B cell (primary cell): ENCODE results near the gene PLEKHM2. TPM values are rescaled to one million over a fixed set of nuclear protein-coding genes. Genes with fewer than 3 reads are reported as not detected.

ENCODE experiments used
- ATAC-seq: fragments of 200-7000 bp; cut with Tn5 transposase; one replicate; pipeline ENCODE4 v1.10.0; 2021; ENCODE audit warnings: low read depth, mild to moderate bottlenecking, moderate number of reproducible peaks, moderate library complexity
- CTCF ChIA-PET: fragments of 350-600 bp; sonication (Branson Sonifier 250); formaldehyde crosslinking; loops from one replicate; lab custom pipeline; 2021; ENCODE audit warnings: antibody characterized with exemption, inconsistent platforms; lab: Charles Lee
- POLR2A ChIA-PET: fragments of 350-600 bp; sonication (Branson Sonifier 250); formaldehyde crosslinking; loops from one replicate; lab custom pipeline; 2021; ENCODE audit warnings: antibody characterized with exemption; lab: Charles Lee
- DNase-seq: peaks from one replicate; pipeline ENCODE4 v3.0.0; 2013
- H2AFZ ChIP-seq: 2 replicates; pipeline ENCODE4 v1.6.1; 2012; ENCODE audit warnings: mild to moderate bottlenecking, low read depth, low read length; ENCODE audit not compliant: insufficient read depth, poor library complexity, severe bottlenecking
- H3K27ac ChIP-seq, 2 donors: 1 replicate in 1 of 2; 2 replicates in 1 of 2; pipeline ENCODE4 v1.5.1; 2012 to 2013; ENCODE audit warnings: low read length in 2 of 2, mild to moderate bottlenecking in 2 of 2, moderate library complexity in 1 of 2
- H3K27me3 ChIP-seq, 4 experiments: fragments of 200-600 bp in 1 of 4; sonication (generic) in 1 of 4; replicated peaks in 1 of 4; 1 replicate in 2 of 4; 2 replicates in 2 of 4; pipeline versions ENCODE4 v1.6.1 to v1.7.0; 2013 to 2016; ENCODE audit warnings: low read length in 3 of 4, mild to moderate bottlenecking in 2 of 4, mixed read lengths in 1 of 4, moderate library complexity in 1 of 4; ENCODE audit not compliant: insufficient read depth in 4 of 4, control insufficient read depth in 3 of 4; ENCODE audit errors: control extremely low read depth in 1 of 4
- H3K36me3 ChIP-seq, 2 experiments: replicated peaks in 1 of 2; 1 replicate in 1 of 2; 2 replicates in 1 of 2; pipeline versions ENCODE4 v1.6.1 to v1.7.1; 2013; ENCODE audit warnings: low read length in 1 of 2; ENCODE audit not compliant: insufficient read depth in 2 of 2, control insufficient read depth in 1 of 2; ENCODE audit errors: control extremely low read depth in 1 of 2, extremely low read depth in 1 of 2
- H3K4me1 ChIP-seq, 2 donors: fragments of 200-600 bp in 1 of 2; sonication (generic) in 1 of 2; 1 replicate in 1 of 2; 2 replicates in 1 of 2; pipeline versions ENCODE4 v1.5.1 to v1.6.1; 2013 to 2017; ENCODE audit warnings: low read length in 2 of 2; ENCODE audit not compliant: control insufficient read depth in 2 of 2, insufficient read depth in 2 of 2
- H3K4me2 ChIP-seq: replicated peaks from 2 replicates; pipeline ENCODE3; 2012; ENCODE audit warnings: mild to moderate bottlenecking, low read depth, low read length; ENCODE audit not compliant: poor library complexity, severe bottlenecking
- H3K4me3 ChIP-seq, 5 experiments: fragments of 200-600 bp in 1 of 5; sonication (generic) in 1 of 5; 1 replicate in 3 of 5; 2 replicates in 2 of 5; pipeline versions ENCODE4 v1.5.1 to v1.7.0; 2011 to 2016; ENCODE audit warnings: low read length in 4 of 5, mild to moderate bottlenecking in 4 of 5, low read depth in 2 of 5, control low read depth in 1 of 5, moderate library complexity in 1 of 5; ENCODE audit not compliant: insufficient read depth in 1 of 5; ENCODE audit errors: control extremely low read depth in 1 of 5, extremely low read depth in 1 of 5
- H3K79me2 ChIP-seq: fragments of 200-600 bp; sonication (generic); one replicate; pipeline ENCODE4 v1.6.0; 2016; ENCODE audit warnings: low read length; ENCODE audit not compliant: control insufficient read depth, insufficient read depth
- H3K9ac ChIP-seq: fragments of 200-600 bp; sonication (generic); 2 replicates; pipeline ENCODE4 v1.6.1; 2017; ENCODE audit warnings: mild to moderate bottlenecking, low read length, moderate library complexity
- H3K9me3 ChIP-seq, 3 donors: one replicate each; pipeline versions ENCODE4 v1.6.1 to v1.7.1; 2013; ENCODE audit warnings: low read length in 2 of 3; ENCODE audit not compliant: control insufficient read depth in 2 of 3, insufficient read depth in 1 of 3; ENCODE audit errors: control extremely low read depth in 1 of 3
- H4K20me1 ChIP-seq: 2 replicates; pipeline ENCODE4 v1.6.0; 2012; ENCODE audit warnings: mild to moderate bottlenecking, low read length; ENCODE audit not compliant: insufficient read depth, control insufficient read depth, poor library complexity, severe bottlenecking
- H3K27ac Mint-ChIP-seq: one replicate; pipeline ENCODE4 v1.8.0; 2021; ENCODE audit warnings: mixed read lengths
- H3K27me3 Mint-ChIP-seq: one replicate; pipeline ENCODE4 v1.8.0; 2021; ENCODE audit warnings: mixed read lengths
- H3K4me1 Mint-ChIP-seq: one replicate; pipeline ENCODE4 v1.8.0; 2021; ENCODE audit warnings: mixed read lengths
- H3K4me3 Mint-ChIP-seq: one replicate; pipeline ENCODE4 v1.8.0; 2021; ENCODE audit warnings: mixed read lengths
- H3K9me3 Mint-ChIP-seq: one replicate; pipeline ENCODE4 v1.8.0; 2022; ENCODE audit warnings: mixed read lengths; ENCODE audit not compliant: insufficient read depth
- CTCF ChIP-seq: fragments of 200-600 bp; IDR thresholded peaks from one replicate; pipeline ENCODE4 v1.8.0; 2022; ENCODE audit warnings: antibody characterized with exemption, mild to moderate bottlenecking
- EZH2 ChIP-seq: IDR thresholded peaks from 2 replicates; pipeline ENCODE4 v1.6.1; 2012; ENCODE audit warnings: borderline replicate concordance, low read depth, mild to moderate bottlenecking, moderate library complexity, low read length; ENCODE audit not compliant: insufficient read depth, poor library complexity, severe bottlenecking
- whole genome bisulfite sequencing: methylation state at CpG from one replicate; pipeline ENCODE4 v1.1.5; 2013; ENCODE audit warnings: missing lambda C conversion rate; ENCODE audit not compliant: insufficient coverage; 5-methylcytosine and 5-hydroxymethylcytosine counted together
- intact Hi-C: fragments of 100-400 bp; cut with micrococcal nuclease; formaldehyde crosslinking; loops from one replicate; pipeline ENCODE4 v1.10.0; 2022
- polyA plus RNA-seq: library from polyadenylated mRNA; depleted of rRNA; stranded (reverse); fragments of >200 nt; gene quantifications from 2 replicates; pipeline ENCODE4 v1.2.3, GENCODE V29; 2012
- total RNA-seq, 2 donors: library from RNA; stranded (reverse); fragments of 120-200 nt in 1 of 2; gene quantifications; 1 replicate in 1 of 2; 2 replicates in 1 of 2; pipeline versions ENCODE4 v1.2.3 to v1.2.4, GENCODE V29; 2013 to 2022

PLEKHM2 gene
- total and polyA plus RNA-seq, 2 donors (not counting 1 experiment from before 2014, with no cell fraction given) = 99.7 to 120 TPM

GRCh38 chr1:15693371-15693770 is 9.3 kb downstream of the PLEKHM2 start:
- Histone ChIP-seq H4K20me1 (peaks cover 39% of the 10 kb centered on the region), H3K4me3 (no peak overlapping the region), H3K9ac (no peak overlapping the region), H3K27me3 (no peaks in the 10 kb centered on the region), H3K4me1 (peaks cover 34 to 45% of the 10 kb centered on the region in 2 donors), H3K9me3 (no peaks in the 10 kb centered on the region), H3K4me2 (no peak overlapping the region), H2AFZ (no peak overlapping the region), H3K79me2 (peaks cover 79% of the 10 kb centered on the region), H3K27ac (peak overlapping the region in 1 of 2 donors; percentile 44), H3K36me3 (peaks cover 2 to 3% of the 10 kb centered on the region in 2 experiments)
- ChIA-PET CTCF (interaction anchor here (0.7 to 1.2 kb wide), 2 partner anchors 9 to 97 kb away, joined by 3 to 4 read pairs; no protein-coding TSS in a partner anchor), POLR2A (interaction anchor here (0.7 to 1.2 kb wide), 2 partner anchors 8 to 9 kb away, joined by 3 to 5 read pairs; no protein-coding TSS in a partner anchor)
- Mint-ChIP-seq H3K27ac (peak overlapping the region; percentile 74), H3K27me3 (no peaks in the 10 kb centered on the region), H3K4me1 (peaks cover 67% of the 10 kb centered on the region), H3K4me3 (no peak overlapping the region), H3K9me3 (no peaks in the 10 kb centered on the region)
- 85% methylated on average over 5 of the region's 5 CpGs for WGBS
- no peak for DNase-seq
- ATAC-seq = no peak
- intact Hi-C loops = loop anchor here (10.0 kb wide), 1 partner anchor 151 kb away; the partner anchor contains the start of gene SPEN
- no peak for TF ChIP-seq EZH2
- no peak for TF ChIP-seq CTCF

GRCh38 chr1:15696956-15697521 is 12.9 kb downstream of the PLEKHM2 start:
- Histone ChIP-seq H3K36me3 (peaks cover 1 to 5% of the 10 kb centered on the region in 2 experiments), H3K9ac (peak overlapping the region; percentile 59), H3K27me3 (no peaks in the 10 kb centered on the region), H3K79me2 (peaks cover 72% of the 10 kb centered on the region), H3K9me3 (no peaks in the 10 kb centered on the region), H3K4me3 (peak overlapping the region; percentile 17 to 64 (median 54)), H3K4me2 (peak overlapping the region; percentile 81), H3K4me1 (peaks cover 41 to 54% of the 10 kb centered on the region in 2 donors), H4K20me1 (peaks cover 26% of the 10 kb centered on the region), H2AFZ (no peak overlapping the region), H3K27ac (peak overlapping the region; percentile 68 to 88)
- no peaks in the 10 kb centered on the region for H3K27me3 Mint-ChIP-seq
- no peak for TF ChIP-seq CTCF
- no peak for TF ChIP-seq EZH2
- intact Hi-C loops = loop anchor here (1.0 to 10.0 kb wide), 7 partner anchors 15 to 170 kb away; partner anchors contain the start of gene SPEN
- ATAC-seq (peak; percentile 95), DNase-seq (peak; percentile 92)
- WGBS = 1% methylated on average over 8 of the region's 10 CpGs
- peaks cover 64% of the 10 kb centered on the region for H3K4me1 Mint-ChIP-seq
- CTCF ChIA-PET = interaction anchor here (0.7 to 3.3 kb wide), 16 partner anchors 11 to 137 kb away, joined by 3 to 12 read pairs (median 4); partner anchors contain the start of gene DDI2
- peak overlapping the region; percentile 95 for H3K27ac Mint-ChIP-seq
- H3K4me3 Mint-ChIP-seq = peak overlapping the region; percentile 85
- POLR2A ChIA-PET = interaction anchor here (0.6 to 3.8 kb wide), 9 partner anchors 8 to 671 kb away, joined by 3 to 20 read pairs (median 4); no protein-coding TSS in a partner anchor
- no peaks in the 10 kb centered on the region for H3K9me3 Mint-ChIP-seq
